ENCODE measurements around the gene RPS14. TPM values are rescaled to one million over a fixed set of nuclear protein-coding genes. Genes with fewer than 3 reads are reported as not detected.

Gene RPS14
- total and polyA plus RNA-seq, 2 of the 4 experiments (the other 2 are of a cell fraction) = 6,296 to 7,310 TPM

- Histone ChIP-seq H3K9ac (ENCODE audit: low read depth, low read length) (no peak overlapping the region), H2BK20ac (ENCODE audit: low read depth, low read length) (no peak overlapping the region), H4K91ac (ENCODE audit: insufficient read depth, low read depth, low read length) (no peak overlapping the region), H3K9me3 (ENCODE audit: control insufficient read depth, insufficient read depth, low read length) (no peaks in the 10 kb centered on the region), H3K4me3 (ENCODE audit: insufficient read depth, low read depth, low read length) (no peak overlapping the region), H2BK5ac (ENCODE audit: low read depth, low read length, poor library complexity, severe bottlenecking) (no peak overlapping the region), H4K8ac (ENCODE audit: low read depth in 2 of 2, low read length in 2 of 2) (no peak overlapping the region), H3K4me2 (ENCODE audit: low read depth, low read length) (no peak overlapping the region), H3K56ac (ENCODE audit: extremely low read depth, insufficient read depth, low read length) (no peak overlapping the region), H3K79me1 (ENCODE audit: low read depth in 1 of 2, low read length in 2 of 2) (peaks cover 2 to 14% of the 10 kb centered on the region in 2 experiments; a peak in 2 of 4 replicates), H3K36me3 (ENCODE audit: control insufficient read depth, insufficient read depth, low read length) (peaks cover 3% of the 10 kb centered on the region), H2AK5ac (ENCODE audit: low read depth, low read length) (no peak overlapping the region), H3K4ac (ENCODE audit: low read depth, low read length) (no peak overlapping the region), H3K27ac (ENCODE audit: insufficient read depth, low read length) (no peak overlapping the region), H3K9me1 (ENCODE audit: insufficient read depth, low read length) (peaks cover 1% of the 10 kb centered on the region; the same call in 1 of the 2 replicates), H3K4me1 (ENCODE audit: control insufficient read depth, insufficient read depth, low read length) (peaks cover 1% of the 10 kb centered on the region), H2AK9ac (replicated peaks; ENCODE audit: low read depth, low read length, poor library complexity) (no peak overlapping the region), H2BK15ac (ENCODE audit: low read depth, low read length) (no peak overlapping the region), H3K23ac (ENCODE audit: low read depth, low read length) (no peak overlapping the region), H3K27me3 (ENCODE audit: control insufficient read depth, insufficient read depth, low read length) (no peaks in the 10 kb centered on the region), H2BK120ac (ENCODE audit: low read depth, low read length) (no peak overlapping the region), H4K20me1 (ENCODE audit: insufficient read depth, low read length) (peaks cover 16% of the 10 kb centered on the region), H4K5ac (ENCODE audit: low read depth, low read length) (no peak overlapping the region), H2AFZ (replicated peaks; ENCODE audit: low read length, poor library complexity) (no peak overlapping the region), H3K18ac (ENCODE audit: low read depth, low read length) (no peak overlapping the region), H3K14ac (replicated peaks; ENCODE audit: low read depth, low read length) (no peak overlapping the region)
- in situ Hi-C loops (cut with MboI; ENCODE audit: low sequenced_read_pairs) = loop anchor here (5.0 kb wide), 1 partner anchor 199 kb away; no protein-coding TSS in a partner anchor
- ChIA-PET POLR2A (ENCODE audit: unreplicated experiment) (no interaction called here), CTCF (no interaction called here)
- dilution Hi-C loops (cut with HindIII; ENCODE audit: low sequenced_read_pairs, unreplicated experiment) = no loop called here
- DNase-seq (no peak), ATAC-seq (ENCODE audit: low read depth) (no peak)
- intact Hi-C loops (cut with micrococcal nuclease) = no loop called here
- WGBS, 2 experiments (ENCODE audit: extremely low coverage in 2 of 2, insufficient read length in 1 of 2) = no CpG with 5 or more reads among the region's 4 CpGs
- BruUV-seq (replicated peaks) = no TSS peak
- TF ChIP-seq MAFK (IDR thresholded peaks at IDR 0.05; ENCODE audit: low read depth, low read length) (no peak), CEBPB (IDR thresholded peaks at IDR 0.05; ENCODE audit: low read depth, low read length) (no peak), MXI1 (IDR thresholded peaks at IDR 0.05; ENCODE audit: borderline replicate concordance, low read depth, low read length) (no peak), NFE2L2 (IDR thresholded peaks at IDR 0.05; ENCODE audit: low read depth, low read length) (no peak), RCOR1 (IDR thresholded peaks at IDR 0.05; ENCODE audit: insufficient replicate concordance, low read length) (no peak), FOS (IDR thresholded peaks at IDR 0.05; ENCODE audit: low read depth, low read length) (no peak), USF2 (IDR thresholded peaks at IDR 0.05; ENCODE audit: low read depth, low read length) (no peak)
Measured at GRCh38 chr5:150452914-150453313, 3.4 kb upstream of the RPS14 start.
